ENCODE results near the gene PES1.
"Not testable (repeated sequence)": the region's sequence is repeated elsewhere in the genome, so short reads cannot be mapped to it uniquely, and the experiment has no call there.

Gene PES1

GRCh38 chr22:30574095-30574981 is 17.4 kb downstream of the PES1 start, which contains the start of gene GAL3ST1:
GAL3ST1 (minus strand) TSS chr22:30574665; CDS start chr22:30557392, 17,273 bp downstream.
- DNase-seq, result no peak

DNA sequence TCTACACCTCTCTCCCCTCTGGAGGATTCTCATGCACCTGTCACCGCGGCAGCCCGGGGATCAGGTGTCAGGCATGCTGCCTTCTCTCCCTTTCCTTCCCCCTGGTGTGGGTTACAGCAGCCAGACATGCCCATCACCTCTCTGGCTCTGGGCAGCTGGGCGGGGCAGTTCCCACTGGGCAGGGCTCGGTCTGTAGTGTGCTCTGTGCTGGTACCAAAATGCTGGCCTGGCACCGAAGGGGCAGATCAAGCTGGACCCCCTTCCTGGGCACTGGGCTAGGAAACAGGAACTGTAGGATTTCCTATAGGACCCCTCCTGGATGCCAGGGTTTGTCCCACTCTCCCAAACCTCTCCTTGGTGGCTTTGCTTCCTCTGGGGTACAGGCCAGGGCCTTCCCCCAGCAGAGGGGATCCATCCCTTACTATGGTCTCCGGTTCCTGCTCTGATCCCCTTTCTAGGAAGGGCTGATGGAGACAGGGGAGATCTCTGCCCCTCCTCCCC is 18.1 kb downstream of the PES1 start:
- DNase-seq, result no peak

DNA sequence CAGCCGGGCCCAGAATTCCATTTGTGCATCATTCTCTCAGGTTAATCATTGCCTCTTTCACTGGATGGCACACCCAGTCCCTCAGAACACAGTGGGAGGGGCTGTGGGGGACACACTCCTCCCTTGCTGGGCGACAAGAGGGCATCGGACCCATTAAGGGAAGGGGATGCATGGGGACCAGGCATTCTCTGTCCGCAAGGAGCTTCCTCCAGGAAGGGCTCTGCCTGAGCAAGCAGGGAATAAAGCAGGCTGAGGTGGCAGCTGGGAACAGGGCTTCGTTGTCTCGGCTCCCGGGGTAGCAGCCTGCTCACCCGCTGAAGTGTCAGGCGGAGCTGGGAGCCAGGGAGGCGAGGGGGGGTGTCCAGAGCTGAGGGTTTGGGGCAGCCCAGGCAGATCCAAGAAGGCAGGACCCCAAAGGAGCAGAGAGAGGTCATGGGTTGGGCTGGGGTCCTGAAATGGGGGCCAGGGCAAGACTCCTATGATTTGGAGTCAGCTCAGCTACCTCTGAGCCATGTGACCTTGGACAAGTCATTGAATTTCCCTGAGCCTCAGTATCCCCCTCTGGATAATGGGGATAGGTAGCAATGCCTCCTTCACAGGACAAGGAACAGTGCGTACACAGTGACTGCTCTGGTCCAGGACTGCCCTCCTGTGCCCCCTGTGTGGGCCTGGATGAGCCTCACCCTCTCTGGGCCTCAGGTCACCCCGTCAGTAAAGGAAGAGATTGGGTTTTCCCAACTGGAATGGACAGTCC is 18.7 kb downstream of the PES1 start:
- no peak for DNase-seq

- no peak for DNase-seq
Observed at GRCh38 chr22:30572210-30572609, 19.5 kb downstream of the PES1 start.

- no peak for DNase-seq
Observed at GRCh38 chr22:30569674-30570202, 22.0 kb downstream of the PES1 start.

GRCh38 chr22:30568137-30568805 is 23.4 kb downstream of the PES1 start:
- no peak for DNase-seq

DNA sequence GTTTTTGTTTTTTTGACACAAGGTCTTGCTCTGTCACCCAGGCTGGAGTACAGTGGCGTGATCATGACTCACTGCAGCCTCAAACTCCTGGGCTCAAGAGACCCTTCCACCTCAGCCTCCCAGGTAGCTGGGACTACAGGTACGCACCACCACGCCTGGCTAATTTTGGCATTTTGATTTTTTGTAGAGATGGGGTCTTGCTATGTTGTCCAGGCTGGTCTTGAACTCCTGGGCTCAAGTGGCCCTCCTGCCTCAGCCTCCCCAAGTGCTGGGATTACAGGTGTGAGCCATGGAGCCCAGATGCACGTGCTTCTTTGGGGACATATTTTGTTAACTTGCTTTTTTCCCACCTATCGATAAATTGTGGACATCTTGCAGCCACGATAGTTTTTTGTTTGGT is 24.4 kb downstream of the PES1 start:
- DNase-seq, result not testable (repeated sequence)

DNA sequence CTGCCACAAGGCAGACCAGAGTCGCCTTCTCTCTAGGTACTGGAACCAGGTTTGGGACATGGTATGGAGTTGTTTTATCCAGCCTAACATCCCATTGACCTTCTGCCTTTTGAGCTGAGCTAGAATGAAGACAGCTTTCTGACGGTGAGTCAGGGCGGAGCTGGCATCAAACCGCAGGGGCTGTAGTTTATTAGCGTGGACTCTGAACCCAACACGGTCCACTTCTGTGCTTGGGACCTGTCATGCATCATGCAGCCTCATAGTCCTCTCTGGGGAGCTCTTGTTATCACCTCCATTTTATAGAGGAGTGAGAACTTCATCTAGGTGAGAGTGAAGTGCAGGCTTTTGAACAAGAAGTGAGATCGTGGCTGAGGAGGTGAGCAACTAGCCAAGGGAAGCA is 25.6 kb downstream of the PES1 start:
- no peak for DNase-seq

DNA sequence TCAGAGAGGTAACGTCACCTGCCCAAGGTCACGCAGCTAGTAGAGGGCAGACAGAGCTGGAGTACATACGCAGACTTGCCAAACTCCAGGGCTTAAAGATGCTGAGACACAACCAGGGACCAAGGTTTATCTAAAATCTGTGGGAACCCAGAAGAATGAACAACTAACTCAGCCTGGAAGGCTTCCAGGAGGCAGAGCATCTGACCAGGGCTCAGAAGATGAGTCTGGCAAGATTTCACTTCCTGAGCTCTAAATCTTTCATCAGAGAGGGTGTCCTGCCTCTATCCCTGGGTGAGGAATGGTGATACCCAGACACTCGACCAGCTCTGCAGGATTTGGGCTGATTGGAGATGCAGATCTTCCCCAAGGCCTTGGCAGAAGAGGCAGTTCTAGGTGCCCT is 26.4 kb downstream of the PES1 start:
- DNase-seq, result no peak

DNA sequence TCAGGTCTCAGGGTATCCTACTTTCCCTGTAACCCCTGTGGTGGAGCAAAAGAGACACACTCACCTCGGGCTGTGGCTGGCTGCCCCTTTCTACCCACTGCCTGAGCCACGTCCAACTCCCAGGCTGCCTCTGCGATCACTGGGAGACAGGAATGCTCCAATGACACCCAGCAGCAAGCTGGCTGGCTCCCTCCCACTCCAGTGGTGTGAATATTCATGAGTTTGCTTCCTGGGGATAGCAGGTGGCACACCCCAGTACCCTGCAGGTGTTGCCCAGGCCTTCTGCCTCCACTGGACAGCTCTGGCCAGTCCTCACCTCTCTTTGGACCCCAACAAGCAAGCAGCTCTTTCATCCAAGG is 27.0 kb downstream of the PES1 start:
- DNase-seq, result no peak

DNA sequence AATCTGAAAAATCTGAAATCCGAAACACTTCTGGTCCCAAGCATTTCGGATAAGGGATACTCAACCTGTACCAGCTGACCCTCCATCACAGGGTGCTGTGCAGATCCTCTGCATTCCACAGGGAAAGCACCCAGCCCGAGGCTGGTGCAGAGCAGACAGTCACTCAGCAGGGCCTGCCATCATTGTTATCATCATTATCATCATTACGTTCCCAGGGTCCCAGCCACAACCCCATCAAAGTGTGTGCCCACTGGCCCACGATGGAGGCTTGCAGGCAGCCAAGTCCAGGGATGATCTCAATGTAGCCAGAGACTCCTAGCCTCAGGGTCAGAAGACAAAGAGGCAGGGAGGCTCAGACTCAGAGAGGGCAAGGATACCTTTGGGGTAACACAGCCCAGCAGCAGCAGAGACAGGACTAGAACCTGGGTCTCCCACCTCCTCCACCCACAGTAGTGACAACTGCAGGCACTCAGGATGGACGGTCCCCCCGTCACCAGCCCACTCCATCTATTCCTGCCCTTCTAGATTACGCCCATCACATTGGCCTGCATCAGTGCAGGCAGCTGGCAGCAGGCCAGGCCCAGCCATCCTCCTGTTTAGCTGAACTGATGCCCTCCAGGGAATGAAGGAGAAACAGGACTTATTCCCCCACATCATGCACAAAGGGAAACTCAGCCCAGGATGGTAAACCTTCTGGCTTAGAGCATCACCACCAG is 27.5 kb downstream of the PES1 start:
- no peak for DNase-seq

GRCh38 chr22:30562366-30562765 is 29.3 kb downstream of the PES1 start:
- DNase-seq, result no peak

DNA sequence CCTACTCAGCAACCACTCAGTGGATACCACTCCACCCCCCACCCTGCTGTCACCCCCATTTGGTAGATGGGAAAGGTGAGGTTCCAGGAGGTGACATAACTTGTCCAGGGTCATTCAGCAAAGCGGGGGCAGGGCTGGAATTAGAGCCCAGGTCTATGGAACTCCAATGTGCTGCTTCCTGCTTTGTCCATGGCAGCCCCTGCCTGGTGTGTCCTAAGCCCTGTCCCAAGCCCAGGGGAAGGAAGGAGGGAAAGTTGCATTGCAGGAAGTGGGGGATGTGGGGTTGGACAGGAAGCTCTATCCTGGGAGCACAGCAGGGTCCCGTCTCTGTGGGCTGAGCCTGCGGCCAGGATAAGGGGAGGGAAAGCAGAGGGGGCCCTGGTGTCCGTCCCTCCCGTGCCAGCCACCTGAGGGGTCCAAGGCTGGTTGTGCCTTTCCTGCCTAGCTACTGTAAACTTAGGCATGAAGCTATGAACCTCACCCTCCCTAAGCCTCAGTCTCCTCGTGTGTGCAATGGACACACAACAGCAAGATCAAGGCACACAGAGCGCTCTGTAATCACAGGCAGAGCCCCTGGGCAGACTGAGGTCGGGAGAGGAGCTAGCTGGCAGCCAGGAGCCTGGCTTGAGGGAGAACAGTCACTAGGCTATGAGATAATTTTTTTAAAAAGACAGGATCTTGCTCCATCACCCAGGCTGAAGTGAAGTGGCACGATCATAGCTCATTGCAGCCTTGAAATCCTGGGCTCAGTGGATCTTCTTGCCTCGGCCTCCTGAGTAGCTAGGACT is 30.1 kb downstream of the PES1 start:
- no peak for DNase-seq

GRCh38 chr22:30560643-30561202 is 31.0 kb downstream of the PES1 start:
- not testable (repeated sequence) for DNase-seq

- no peak for DNase-seq
Observed at GRCh38 chr22:30559889-30560288, 31.8 kb downstream of the PES1 start.

DNA sequence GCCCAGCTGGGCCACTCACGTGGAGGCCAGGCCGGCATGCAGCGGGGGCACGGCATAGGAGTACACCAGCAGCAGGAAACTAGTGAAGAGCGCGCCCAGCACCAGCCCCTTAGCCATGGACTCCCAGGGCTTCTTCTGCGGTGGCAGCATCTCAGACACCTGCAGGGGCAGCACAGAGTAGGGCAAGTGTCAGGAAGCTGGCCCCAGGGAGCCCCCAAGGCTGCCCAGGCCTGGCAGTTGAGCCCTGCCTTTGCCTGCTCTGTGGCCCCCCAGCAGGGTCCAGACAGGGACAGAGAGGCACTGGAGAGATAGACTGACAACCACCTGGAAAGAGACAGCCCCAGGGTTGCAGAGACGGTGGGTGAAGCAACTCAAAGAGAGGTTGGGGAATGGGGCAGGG is 34.5 kb downstream of the PES1 start:
- no peak for DNase-seq

- no peak for DNase-seq
Observed at GRCh38 chr22:30556388-30556787, 35.3 kb downstream of the PES1 start.

- no peak for DNase-seq
Observed at GRCh38 chr22:30555282-30556210, 36.2 kb downstream of the PES1 start.

GRCh38 chr22:30553971-30554370 is 37.7 kb downstream of the PES1 start:
- no peak for DNase-seq

DNA sequence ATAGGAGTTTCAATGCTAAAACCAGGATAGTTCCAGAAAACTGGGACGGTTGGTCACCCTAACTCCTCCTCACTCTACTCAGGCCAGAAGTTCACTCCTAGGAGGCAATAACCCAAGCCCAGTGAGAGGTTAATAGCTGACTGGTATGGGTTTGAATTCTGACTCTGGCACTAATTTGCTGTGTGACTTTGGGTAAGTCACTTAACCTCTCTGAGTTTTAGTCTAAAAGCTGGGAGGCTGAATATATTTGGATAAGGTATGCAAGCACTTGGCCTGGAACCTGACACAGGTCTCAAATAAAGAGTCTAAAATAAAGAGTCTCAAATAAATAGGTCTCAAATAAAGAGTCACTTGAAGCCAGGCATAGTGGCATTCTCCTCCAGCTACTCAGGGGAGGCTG is 39.0 kb downstream of the PES1 start:
- DNase-seq, result no peak

All from NCI-H1694 (cell line).